Vagina (tissue), 2 donors: ENCODE results near the gene MAP4K1. TPM values are rescaled to one million over a fixed set of nuclear protein-coding genes. Genes with fewer than 3 reads are reported as not detected.
A peak's percentile ranks its signal among the peaks of the same experiment; 100 is the strongest.
"Not testable (repeated sequence)": the region's sequence is repeated elsewhere in the genome, so short reads cannot be mapped to it uniquely, and the experiment has no call there.

ENCODE experiments used
- DNase-seq, 2 donors: peaks; one replicate each; pipeline ENCODE4 v3.0.0-alpha.2; 2017; ENCODE audit errors: extremely low spot score in 2 of 2
- H3K27ac ChIP-seq: fragments of 200-600 bp; sonication (generic); one replicate; pipeline ENCODE4 v1.5.1; 2019
- H3K27me3 ChIP-seq: fragments of 200-600 bp; sonication (generic); one replicate; pipeline ENCODE4 v1.5.1; 2019
- H3K36me3 ChIP-seq, 2 donors: fragments of 200-600 bp; sonication (generic); one replicate each; pipeline ENCODE4 v1.5.1; 2017 to 2019
- H3K4me1 ChIP-seq: fragments of 200-600 bp; sonication (generic); one replicate; pipeline ENCODE4 v1.5.1; 2019
- H3K4me3 ChIP-seq, 2 donors: fragments of 200-600 bp; sonication (generic); 1 replicate in 1 of 2; 2 replicates in 1 of 2; pipeline ENCODE4 v1.5.1; 2016 to 2019
- H3K9me3 ChIP-seq: fragments of 200-600 bp; sonication (generic); one replicate; pipeline ENCODE4 v1.5.1; 2019
- POLR2A ChIP-seq, 2 donors: fragments of 450-650 bp; IDR thresholded peaks; one replicate each; pipeline ENCODE4 v1.6.1; 2017; ENCODE audit warnings: antibody characterized with exemption in 2 of 2, mild to moderate bottlenecking in 2 of 2, moderate library complexity in 2 of 2
- POLR2AphosphoS5 ChIP-seq, 2 donors: sonication (generic); formaldehyde crosslinking; IDR thresholded peaks; one replicate each; pipeline ENCODE4 v1.9.0; 2017; ENCODE audit warnings: antibody characterized with exemption in 2 of 2, mild to moderate bottlenecking in 2 of 2, low read depth in 1 of 2; ENCODE audit not compliant: insufficient read depth in 1 of 2
- intact Hi-C: fragments of 100-400 bp; cut with DNase I; formaldehyde crosslinking; loops from one replicate; pipeline ENCODE4 v1.15.1; 2023
- total RNA-seq: library from RNA; depleted of rRNA; stranded (reverse); fragments of >200 nt; gene quantifications from one replicate; pipeline ENCODE4 v1.2.3, GENCODE V29; 2016
- TF ChIP-seq, protein P1 (sequence below), 3 experiments: fragments of 450-650 bp in 2 of 3; fragments of 200-600 bp in 1 of 3; sonication (generic) in 1 of 3; IDR thresholded peaks; one replicate each; pipeline ENCODE4 v1.5.1; 2017 to 2019; ENCODE audit warnings: antibody characterized with exemption in 3 of 3, mild to moderate bottlenecking in 2 of 3, moderate library complexity in 2 of 3

The MAP4K1 gene
- total RNA-seq, 1 donor from 2014 or later: 47.9 TPM

DNA sequence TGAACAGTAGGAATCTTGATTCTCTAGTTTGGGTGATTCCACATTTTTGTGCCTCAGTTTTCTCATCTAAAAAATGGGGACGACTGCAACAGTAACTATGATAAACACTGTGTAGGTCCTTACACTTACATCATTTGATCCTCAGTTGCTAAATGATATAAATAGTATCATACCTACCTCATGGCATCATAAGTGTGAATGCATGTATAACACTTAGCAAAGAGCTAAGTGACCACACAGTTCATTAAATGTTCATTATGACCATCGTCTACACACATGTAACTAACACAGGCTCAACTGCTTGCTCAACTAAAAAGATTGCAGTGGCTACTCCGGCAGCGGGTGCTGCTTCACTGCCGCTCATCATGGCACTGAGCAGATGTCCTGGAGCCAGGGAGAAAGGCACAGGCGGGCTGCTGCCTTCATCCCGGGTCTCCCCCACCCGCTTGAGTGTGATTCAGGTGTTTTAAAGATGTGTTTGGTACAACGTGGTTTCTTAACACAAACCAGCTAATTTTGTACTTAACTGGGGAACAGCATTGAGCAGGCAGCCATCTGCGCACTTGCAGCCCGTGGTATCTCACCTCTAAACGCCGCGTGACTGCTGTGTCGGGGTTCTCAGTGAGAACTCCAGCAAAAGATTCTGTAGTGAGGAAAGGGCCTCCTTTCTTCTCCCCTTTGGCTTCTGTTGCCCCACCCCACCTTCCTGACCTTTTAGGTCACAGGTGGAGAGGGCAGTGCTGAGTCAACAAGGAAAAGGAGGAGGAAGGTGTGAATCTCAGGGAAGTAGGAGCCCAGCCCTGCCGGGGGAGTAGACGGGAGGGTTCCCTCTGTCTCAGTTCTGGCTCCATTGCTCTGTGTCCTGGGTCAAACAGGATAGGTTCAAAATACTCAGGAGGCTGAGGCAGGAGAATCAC lies 18.0 kb upstream of the MAP4K1 start:
- TF ChIP-seq POLR2AphosphoS5 (IDR thresholded peaks at IDR 0.05; ENCODE audit: insufficient read depth in 1 of 2, low read depth in 1 of 2) (no peak), POLR2A (IDR thresholded peaks at IDR 0.05) (no peak)
- TF ChIP-seq, protein P1, sequence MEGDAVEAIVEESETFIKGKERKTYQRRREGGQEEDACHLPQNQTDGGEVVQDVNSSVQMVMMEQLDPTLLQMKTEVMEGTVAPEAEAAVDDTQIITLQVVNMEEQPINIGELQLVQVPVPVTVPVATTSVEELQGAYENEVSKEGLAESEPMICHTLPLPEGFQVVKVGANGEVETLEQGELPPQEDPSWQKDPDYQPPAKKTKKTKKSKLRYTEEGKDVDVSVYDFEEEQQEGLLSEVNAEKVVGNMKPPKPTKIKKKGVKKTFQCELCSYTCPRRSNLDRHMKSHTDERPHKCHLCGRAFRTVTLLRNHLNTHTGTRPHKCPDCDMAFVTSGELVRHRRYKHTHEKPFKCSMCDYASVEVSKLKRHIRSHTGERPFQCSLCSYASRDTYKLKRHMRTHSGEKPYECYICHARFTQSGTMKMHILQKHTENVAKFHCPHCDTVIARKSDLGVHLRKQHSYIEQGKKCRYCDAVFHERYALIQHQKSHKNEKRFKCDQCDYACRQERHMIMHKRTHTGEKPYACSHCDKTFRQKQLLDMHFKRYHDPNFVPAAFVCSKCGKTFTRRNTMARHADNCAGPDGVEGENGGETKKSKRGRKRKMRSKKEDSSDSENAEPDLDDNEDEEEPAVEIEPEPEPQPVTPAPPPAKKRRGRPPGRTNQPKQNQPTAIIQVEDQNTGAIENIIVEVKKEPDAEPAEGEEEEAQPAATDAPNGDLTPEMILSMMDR (IDR thresholded peaks at IDR 0.05): no peak
- no peaks in the 10 kb centered on the region for H3K27me3 ChIP-seq
- no peak overlapping the region for H3K4me3 ChIP-seq
- H3K4me1 ChIP-seq: peaks cover 26% of the 10 kb centered on the region
- DNase-seq: no peak
- no peaks in the 10 kb centered on the region for H3K9me3 ChIP-seq
- peaks cover 0 to 11% of the 10 kb centered on the region in 2 donors for H3K36me3 ChIP-seq
- intact Hi-C loops: no loop called here
- H3K27ac ChIP-seq: peak overlapping the region; percentile 72

DNA sequence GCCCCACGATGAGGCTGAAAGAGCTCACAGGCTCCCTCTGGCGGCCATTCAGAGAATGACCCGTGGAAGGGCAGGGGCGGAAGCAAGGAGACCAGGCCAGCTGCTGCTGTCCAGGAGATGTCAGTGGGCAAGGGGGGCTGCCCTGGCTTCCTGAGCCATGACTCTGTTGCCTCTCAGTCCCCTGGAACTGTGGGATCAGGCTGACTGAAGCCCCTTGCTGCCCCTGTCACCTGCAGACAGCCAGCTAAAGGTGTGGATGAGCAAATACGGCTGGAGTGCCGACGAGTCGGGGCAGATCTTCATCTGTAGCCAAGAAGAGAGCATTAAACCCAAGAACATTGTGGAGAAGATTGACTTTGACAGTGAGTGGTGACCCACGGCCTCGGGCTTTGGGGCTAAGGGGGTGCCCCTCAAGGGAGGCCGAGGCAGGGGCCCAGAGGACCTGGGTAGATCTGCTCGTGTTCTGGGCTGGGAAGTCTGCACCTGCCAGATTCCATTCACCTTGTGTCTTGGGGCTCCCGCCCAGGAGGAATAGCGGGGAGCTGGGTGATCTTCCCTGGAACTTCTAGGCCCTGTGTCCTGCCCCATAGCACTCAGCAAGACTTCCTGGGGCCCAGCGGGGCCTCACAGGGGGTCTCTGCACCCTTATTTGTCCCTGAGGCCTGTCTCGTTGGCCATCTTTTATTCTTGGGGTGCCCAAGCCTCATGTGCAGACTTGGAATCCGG lies 17.2 kb upstream of the MAP4K1 start:
- TF ChIP-seq, protein P1 (IDR thresholded peaks at IDR 0.05): peak; percentile 89 to 98 (median 95)
- TF ChIP-seq POLR2A (IDR thresholded peaks at IDR 0.05) (no peak), POLR2AphosphoS5 (IDR thresholded peaks at IDR 0.05; ENCODE audit: insufficient read depth in 1 of 2, low read depth in 1 of 2) (peak in 1 of 2 donors; percentile 49)
- Histone ChIP-seq H3K27ac (peak overlapping the region; percentile 64), H3K4me1 (peaks cover 26% of the 10 kb centered on the region), H3K4me3 (no peak overlapping the region), H3K9me3 (no peaks in the 10 kb centered on the region), H3K27me3 (no peaks in the 10 kb centered on the region), H3K36me3 (peaks cover 0 to 15% of the 10 kb centered on the region in 2 donors)
- intact Hi-C loops: loop anchor here (5.0 kb wide), 1 partner anchor 223 kb away; no protein-coding TSS in a partner anchor
- no peak for DNase-seq

DNA sequence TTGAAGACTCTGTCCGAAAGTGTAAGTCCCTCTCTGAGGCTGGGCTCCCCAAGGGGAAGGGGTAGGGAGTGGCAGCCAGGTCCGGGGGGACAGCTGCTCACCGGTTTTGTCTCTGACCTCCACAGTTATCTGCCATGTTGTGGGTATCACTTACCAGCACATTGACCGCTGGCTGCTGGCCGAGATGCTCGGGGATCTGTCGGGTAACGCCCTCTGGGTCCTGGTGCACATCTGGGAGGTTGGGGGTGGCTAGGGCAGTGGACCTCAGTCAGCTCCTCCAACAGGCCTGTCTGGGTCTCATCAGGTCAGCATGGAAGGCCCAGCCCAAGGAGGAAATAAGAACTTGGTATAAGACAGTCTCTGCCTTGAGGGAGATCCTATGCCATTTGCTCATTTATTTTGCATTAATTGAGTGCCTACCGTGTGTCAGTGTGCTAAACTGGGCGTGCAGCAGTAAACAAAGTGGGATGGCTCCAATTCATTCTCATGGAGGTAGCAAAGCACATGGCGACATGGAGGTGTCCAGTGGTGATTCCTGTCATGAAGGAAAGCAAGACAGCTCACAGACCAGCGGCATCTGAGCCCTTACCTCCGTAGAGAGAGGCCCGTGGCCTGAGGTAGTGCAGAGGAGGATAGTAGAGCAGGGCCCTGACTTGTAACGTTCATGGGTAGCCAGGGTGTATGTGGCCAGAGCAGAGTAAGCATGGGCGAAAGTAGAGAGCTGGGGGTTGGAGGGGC lies 14.9 kb upstream of the MAP4K1 start:
- Histone ChIP-seq H3K27ac (no peak overlapping the region), H3K4me3 (no peak overlapping the region), H3K9me3 (no peaks in the 10 kb centered on the region), H3K27me3 (no peaks in the 10 kb centered on the region), H3K4me1 (peaks cover 26% of the 10 kb centered on the region), H3K36me3 (peaks cover 0 to 37% of the 10 kb centered on the region in 2 donors)
- TF ChIP-seq POLR2A (IDR thresholded peaks at IDR 0.05) (no peak), POLR2AphosphoS5 (IDR thresholded peaks at IDR 0.05; ENCODE audit: insufficient read depth in 1 of 2, low read depth in 1 of 2) (no peak)
- TF ChIP-seq, protein P1 (IDR thresholded peaks at IDR 0.05): no peak
- intact Hi-C loops: loop anchor here (5.0 kb wide), 1 partner anchor 220 kb away; no protein-coding TSS in a partner anchor
- DNase-seq: no peak

DNA sequence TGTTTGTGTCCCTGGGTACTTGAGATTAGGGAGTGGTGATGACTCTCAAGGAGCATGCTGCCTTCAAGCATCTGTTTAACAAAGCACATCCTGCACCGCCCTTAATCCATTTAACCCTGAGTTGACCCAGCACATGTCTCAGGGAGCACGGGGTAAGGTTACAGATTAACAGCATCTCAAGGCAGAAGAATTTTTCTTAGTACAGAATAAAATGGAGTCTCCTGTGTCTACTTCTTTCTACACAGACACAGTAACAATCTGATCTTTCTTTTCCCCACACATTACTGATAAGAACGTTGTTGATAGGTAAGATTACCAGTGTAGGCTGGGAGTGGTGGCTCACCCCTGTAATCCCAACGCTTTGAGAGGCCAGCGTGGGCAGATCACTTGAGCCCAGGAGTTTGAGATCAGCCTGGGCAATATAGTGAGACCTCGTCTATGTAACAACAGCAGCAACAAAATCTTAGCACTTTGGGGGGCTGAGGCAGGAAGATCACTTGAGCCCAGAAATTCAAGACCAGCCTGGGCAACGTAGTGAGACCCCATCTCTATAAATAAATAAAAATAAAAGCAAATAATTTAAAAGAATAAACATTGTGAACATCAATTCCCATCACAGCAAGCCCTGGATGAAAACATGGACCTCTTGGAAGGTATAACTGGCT lies 14.2 kb upstream of the MAP4K1 start:
- Histone ChIP-seq H3K36me3 (peaks cover 0 to 44% of the 10 kb centered on the region in 2 donors), H3K4me1 (peaks cover 21% of the 10 kb centered on the region)
- not testable (repeated sequence) for DNase-seq, H3K9me3 ChIP-seq, H3K27me3 ChIP-seq, H3K4me3 ChIP-seq, H3K27ac ChIP-seq
- intact Hi-C loops: loop anchor here (5.0 kb wide), 1 partner anchor 220 kb away; no protein-coding TSS in a partner anchor

DNA sequence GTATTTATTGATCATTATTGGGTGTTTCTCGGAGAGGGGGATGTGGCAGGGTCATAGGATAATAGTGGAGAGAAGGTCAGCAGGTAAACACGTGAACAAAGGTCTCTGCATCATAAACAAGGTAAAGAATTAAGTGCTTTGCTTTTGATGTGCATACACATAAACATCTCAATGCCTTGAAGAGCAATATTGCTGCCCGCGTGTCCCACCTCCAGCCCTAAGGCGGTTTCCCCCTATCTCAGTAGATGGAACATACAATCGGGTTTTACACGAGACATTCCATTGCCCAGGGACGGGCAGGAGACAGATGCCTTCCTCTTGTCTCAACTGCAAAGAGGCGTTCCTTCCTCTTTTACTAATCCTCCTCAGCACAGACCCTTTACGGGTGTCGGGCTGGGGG lies 13.5 kb upstream of the MAP4K1 start:
- not testable (repeated sequence) for H3K27ac ChIP-seq, DNase-seq, H3K27me3 ChIP-seq, H3K9me3 ChIP-seq, H3K4me3 ChIP-seq
- intact Hi-C loops: loop anchor here (5.0 kb wide), 1 partner anchor 219 kb away; no protein-coding TSS in a partner anchor
- Histone ChIP-seq H3K36me3 (peaks cover 0 to 50% of the 10 kb centered on the region in 2 donors), H3K4me1 (peaks cover 15% of the 10 kb centered on the region)
